IPS DF 6.9 (cell line): ENCODE measurements around the gene ENTPD5.

ENCODE experiments used
- DNase-seq: peaks from one replicate; pipeline ENCODE4 v3.0.0-alpha.2; 2013; ENCODE audit warnings: low read depth, low spot score
- H3K27ac ChIP-seq: one replicate; pipeline ENCODE4 v1.5.1; 2013; ENCODE audit warnings: low read length, control low read depth
- H3K27me3 ChIP-seq: 2 replicates; pipeline ENCODE4 v1.6.1; 2013; ENCODE audit warnings: mild to moderate bottlenecking, low read length; ENCODE audit not compliant: control insufficient read depth, insufficient read depth
- H3K36me3 ChIP-seq: 2 replicates; pipeline ENCODE4 v1.6.1; 2013; ENCODE audit warnings: low read length; ENCODE audit not compliant: control insufficient read depth, insufficient read depth
- H3K4me1 ChIP-seq: 2 replicates; pipeline ENCODE4 v1.6.1; 2013; ENCODE audit warnings: low read length; ENCODE audit not compliant: control insufficient read depth, insufficient read depth
- H3K4me3 ChIP-seq: 2 replicates; pipeline ENCODE4 v1.5.1; 2013; ENCODE audit warnings: mild to moderate bottlenecking, low read length
- H3K9me3 ChIP-seq: 2 replicates; pipeline ENCODE4 v1.6.1; 2013; ENCODE audit warnings: low read length, inconsistent platforms; ENCODE audit not compliant: control insufficient read depth, insufficient read depth
- WGBS: extraction: QIAGEN DNeasy Blood & Tissue Kit; methylation state at CpG from one replicate; pipeline ENCODE4 v1.1.7; 2013; ENCODE audit warnings: mixed read lengths, missing lambda C conversion rate; ENCODE audit not compliant: insufficient read length, insufficient coverage; 5-methylcytosine and 5-hydroxymethylcytosine counted together

ENTPD5 gene

GRCh38 chr14:74018586-74019407, at the start of gene ENTPD5, which contains the start of gene BBOF1:
Gene ENTPD5 (minus strand): TSS chr14:74019288. CDS start chr14:73988102, 31,186 bp downstream.
Gene BBOF1 (plus strand): TSS chr14:74019349. CDS start chr14:74019479, 130 bp downstream.
- DNase-seq, result peak; percentile 29
- H3K9me3 ChIP-seq, result no peaks in the 10 kb centered on the region
- no CpG with 5 or more reads among the region's 93 CpGs for WGBS
- H3K36me3 ChIP-seq, result no peaks in the 10 kb centered on the region
- H3K4me3 ChIP-seq, result peak within 1 kb of the TSS; percentile 69
- no peaks in the 10 kb centered on the region for H3K27me3 ChIP-seq
- H3K4me1 ChIP-seq, result no peaks in the 10 kb centered on the region
- H3K27ac ChIP-seq, result no peak within 1 kb of the TSS

- H3K4me1 ChIP-seq, result no peaks in the 10 kb centered on the region
- H3K27me3 ChIP-seq, result no peaks in the 10 kb centered on the region
- no peak for DNase-seq
- no CpG with 5 or more reads among the region's 3 CpGs for WGBS
- H3K9me3 ChIP-seq, result no peaks in the 10 kb centered on the region
- no peak overlapping the region for H3K27ac ChIP-seq
- H3K36me3 ChIP-seq, result peaks cover 8% of the 10 kb centered on the region; the same call in 1 of the 2 replicates
- no peak overlapping the region for H3K4me3 ChIP-seq
These were observed 46.9 kb upstream of the ENTPD5 start for GRCh38 chr14:74065746-74066575.

DNA sequence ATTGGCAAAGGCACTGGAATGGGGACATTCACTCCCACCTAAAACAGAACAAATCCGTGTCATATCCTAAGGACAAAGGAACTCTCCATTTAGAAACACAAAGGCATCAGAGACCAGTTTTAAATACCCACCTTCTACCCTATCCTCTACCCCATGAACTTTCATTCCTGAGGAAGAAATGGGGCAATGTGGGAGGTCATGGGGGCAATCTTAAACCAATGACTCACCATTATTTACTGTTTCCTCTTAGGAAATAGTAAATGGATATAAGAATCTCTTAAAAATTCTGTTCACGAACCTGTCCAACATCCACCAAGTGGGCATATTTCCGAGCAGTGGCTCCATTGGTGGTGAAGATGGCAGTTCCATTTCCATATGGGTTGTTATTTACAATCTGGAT, 45.8 kb upstream of the ENTPD5 start:
- Histone ChIP-seq H3K27ac (no peak overlapping the region), H3K36me3 (peaks cover 8% of the 10 kb centered on the region; the same call in 1 of the 2 replicates), H3K27me3 (no peaks in the 10 kb centered on the region), H3K9me3 (no peaks in the 10 kb centered on the region), H3K4me3 (no peak overlapping the region), H3K4me1 (no peaks in the 10 kb centered on the region)
- no peak for DNase-seq
- WGBS, result no CpG with 5 or more reads among the region's 3 CpGs

GRCh38 chr14:74064426-74064825, 45.3 kb upstream of the ENTPD5 start:
- peaks cover 8% of the 10 kb centered on the region; the same call in 1 of the 2 replicates for H3K36me3 ChIP-seq
- no peaks in the 10 kb centered on the region for H3K27me3 ChIP-seq
- no peak overlapping the region for H3K4me3 ChIP-seq
- H3K9me3 ChIP-seq, result no peaks in the 10 kb centered on the region
- DNase-seq, result no peak
- H3K4me1 ChIP-seq, result no peaks in the 10 kb centered on the region
- no peak overlapping the region for H3K27ac ChIP-seq

DNA sequence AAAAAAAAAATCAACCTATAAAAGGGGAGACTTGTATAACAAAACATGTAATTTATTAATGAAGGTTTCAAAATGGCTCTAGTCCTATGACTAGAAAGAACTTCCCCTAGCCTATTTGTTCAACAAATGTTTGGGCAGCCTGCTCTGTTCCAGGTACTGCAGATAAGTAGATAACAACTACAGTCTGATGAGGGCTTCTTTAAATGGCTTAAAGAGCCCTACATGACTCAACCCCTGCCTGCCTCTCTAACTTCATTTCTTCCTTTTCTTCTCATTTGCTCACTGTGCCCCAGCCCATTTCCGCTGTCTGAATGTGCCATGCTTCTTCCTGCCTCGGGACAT, 43.7 kb upstream of the ENTPD5 start:
- Histone ChIP-seq H3K4me3 (no peak overlapping the region), H3K36me3 (peaks cover 8% of the 10 kb centered on the region; the same call in 1 of the 2 replicates), H3K27ac (no peak overlapping the region), H3K9me3 (no peaks in the 10 kb centered on the region), H3K27me3 (no peaks in the 10 kb centered on the region), H3K4me1 (no peaks in the 10 kb centered on the region)
- DNase-seq, result no peak
- no CpG with 5 or more reads among the region's 2 CpGs for WGBS

DNA sequence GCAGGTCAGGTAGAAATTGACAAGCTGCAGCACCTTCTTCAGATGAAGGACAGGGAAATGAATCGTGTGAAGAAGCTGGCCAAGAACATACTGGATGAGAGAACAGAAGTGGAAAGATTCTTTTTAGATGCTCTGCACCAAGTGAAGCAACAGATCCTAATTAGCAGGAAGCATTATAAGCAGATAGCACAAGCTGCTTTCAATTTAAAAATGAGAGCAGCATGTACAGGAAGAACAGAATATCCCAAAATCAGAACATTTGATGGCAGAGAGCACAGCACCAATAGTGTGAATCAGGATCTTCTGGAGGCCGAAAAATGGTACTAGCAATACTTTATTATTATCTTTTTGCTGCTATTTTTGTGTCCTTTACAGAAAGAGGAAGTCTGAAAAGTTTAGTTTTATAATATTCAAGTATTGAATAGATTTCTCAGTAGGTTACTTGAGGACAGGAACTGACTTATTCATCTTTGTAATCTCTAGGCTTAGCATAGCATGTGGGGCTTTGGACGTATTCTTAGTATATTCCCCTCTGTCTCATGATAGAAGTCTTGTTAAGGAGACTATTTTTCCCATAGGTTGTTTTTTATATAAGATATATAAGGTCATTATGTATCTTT, 30.9 kb upstream of the ENTPD5 start:
- no peak for DNase-seq
- Histone ChIP-seq H3K4me1 (no peaks in the 10 kb centered on the region), H3K27ac (no peak overlapping the region), H3K4me3 (no peak overlapping the region), H3K27me3 (no peaks in the 10 kb centered on the region), H3K9me3 (no peaks in the 10 kb centered on the region), H3K36me3 (no peaks in the 10 kb centered on the region)
- WGBS, result no CpG with 5 or more reads among the region's 3 CpGs

DNA sequence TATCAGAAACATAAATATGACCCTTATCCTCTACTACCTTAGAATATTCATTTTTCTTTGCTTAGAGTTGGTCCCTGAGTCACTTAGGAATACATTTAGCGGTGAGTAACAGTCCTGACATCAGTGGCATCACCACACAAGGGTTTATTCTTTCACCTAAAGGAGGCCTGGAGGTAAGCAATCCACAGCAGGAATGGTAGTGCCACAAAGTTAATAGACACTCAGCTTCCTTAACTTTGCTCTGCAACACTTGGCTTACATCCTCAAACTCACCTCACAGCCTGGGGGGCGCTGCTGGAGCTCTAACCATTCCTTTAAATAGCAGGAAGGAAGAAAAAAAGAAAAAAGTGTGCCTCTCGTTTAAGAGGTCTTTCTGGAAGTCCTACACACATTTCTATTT, 29.2 kb upstream of the ENTPD5 start:
- Histone ChIP-seq H3K27ac (no peak overlapping the region), H3K4me3 (no peak overlapping the region), H3K4me1 (no peaks in the 10 kb centered on the region), H3K36me3 (no peaks in the 10 kb centered on the region), H3K27me3 (no peaks in the 10 kb centered on the region), H3K9me3 (no peaks in the 10 kb centered on the region)
- DNase-seq, result peak; percentile 5
- WGBS, result no CpG with 5 or more reads among the region's 3 CpGs

- no peak overlapping the region for H3K27ac ChIP-seq
- H3K27me3 ChIP-seq, result no peaks in the 10 kb centered on the region
- WGBS, result no CpG with 5 or more reads among the region's 4 CpGs
These were observed 26.4 kb upstream of the ENTPD5 start for GRCh38 chr14:74045522-74045921.

GRCh38 chr14:74042296-74042695, 23.2 kb upstream of the ENTPD5 start:
- Histone ChIP-seq H3K4me1 (no peaks in the 10 kb centered on the region), H3K9me3 (no peaks in the 10 kb centered on the region), H3K4me3 (no peak overlapping the region), H3K36me3 (no peaks in the 10 kb centered on the region), H3K27ac (no peak overlapping the region), H3K27me3 (no peaks in the 10 kb centered on the region)
- no CpG with 5 or more reads among the region's 2 CpGs for WGBS
- DNase-seq, result no peak

More at GRCh38 chr14:74045522-74045921, 26.4 kb upstream of the ENTPD5 start:
- no peaks in the 10 kb centered on the region for H3K36me3 ChIP-seq
- DNase-seq, result no peak
- no peak overlapping the region for H3K4me3 ChIP-seq
- H3K9me3 ChIP-seq, result no peaks in the 10 kb centered on the region
- H3K4me1 ChIP-seq, result no peaks in the 10 kb centered on the region
